WERI-Rb-1 (cell line): ENCODE data around the gene PRXL2B.

Experiments
- DNase-seq: peaks from one replicate; pipeline ENCODE4 v3.0.0-alpha.2; 2020
- H3K27ac ChIP-seq: fragments of 250-450 bp; sonication (Bioruptor Pico); 2 replicates; pipeline ENCODE4 v1.5.1; 2020; ENCODE audit warnings: mild to moderate bottlenecking, moderate library complexity
- H3K27me3 ChIP-seq: fragments of 250-450 bp; sonication (Bioruptor Pico); 2 replicates; pipeline ENCODE4 v1.5.1; 2021; ENCODE audit warnings: mild to moderate bottlenecking, low read depth, moderate library complexity; ENCODE audit not compliant: insufficient read depth, severe bottlenecking
- H3K36me3 ChIP-seq: fragments of 250-450 bp; sonication (Bioruptor Pico); 2 replicates; pipeline ENCODE4 v1.5.1; 2020; ENCODE audit warnings: mild to moderate bottlenecking, moderate library complexity
- H3K4me3 ChIP-seq: 2 replicates; pipeline ENCODE4 v1.5.1; 2011; ENCODE audit warnings: low read depth, mild to moderate bottlenecking, control low read depth, low read length
- H3K9me3 ChIP-seq: fragments of 250-450 bp; sonication (Bioruptor Pico); 2 replicates; pipeline ENCODE4 v1.5.1; 2021; ENCODE audit warnings: mild to moderate bottlenecking, moderate library complexity; ENCODE audit not compliant: severe bottlenecking
- TF ChIP-seq, protein P1 (sequence below): IDR thresholded peaks from 2 replicates; pipeline ENCODE4 v1.5.1; 2011; ENCODE audit warnings: low read depth, mild to moderate bottlenecking, control low read depth, inconsistent platforms, low read length

The PRXL2B gene

DNA sequence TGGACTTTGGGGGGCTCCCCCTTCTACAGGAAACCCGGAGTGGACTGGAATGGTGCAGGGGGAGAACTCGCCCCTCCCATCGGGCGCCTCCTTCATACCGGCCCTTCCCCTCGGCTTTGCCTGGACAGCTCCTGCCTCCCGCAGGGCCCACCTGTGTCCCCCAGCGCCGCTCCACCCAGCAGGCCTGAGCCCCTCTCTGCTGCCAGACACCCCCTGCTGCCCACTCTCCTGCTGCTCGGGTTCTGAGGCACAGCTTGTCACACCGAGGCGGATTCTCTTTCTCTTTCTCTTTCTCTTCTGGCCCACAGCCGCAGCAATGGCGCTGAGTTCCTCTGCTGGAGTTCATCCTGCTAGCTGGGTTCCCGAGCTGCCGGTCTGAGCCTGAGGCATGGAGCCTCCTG is 30.3 kb upstream of the PRXL2B start, which contains the start of gene TNFRSF14:
TNFRSF14 (plus strand) TSS at position 95 of the 401 bp plus-strand sequence; CDS start at position 389, 294 bp downstream.
- H3K4me3 ChIP-seq = no peak within 1 kb of the TSS
- no peak within 1 kb of the TSS for H3K27ac ChIP-seq
- TF ChIP-seq, protein P1, sequence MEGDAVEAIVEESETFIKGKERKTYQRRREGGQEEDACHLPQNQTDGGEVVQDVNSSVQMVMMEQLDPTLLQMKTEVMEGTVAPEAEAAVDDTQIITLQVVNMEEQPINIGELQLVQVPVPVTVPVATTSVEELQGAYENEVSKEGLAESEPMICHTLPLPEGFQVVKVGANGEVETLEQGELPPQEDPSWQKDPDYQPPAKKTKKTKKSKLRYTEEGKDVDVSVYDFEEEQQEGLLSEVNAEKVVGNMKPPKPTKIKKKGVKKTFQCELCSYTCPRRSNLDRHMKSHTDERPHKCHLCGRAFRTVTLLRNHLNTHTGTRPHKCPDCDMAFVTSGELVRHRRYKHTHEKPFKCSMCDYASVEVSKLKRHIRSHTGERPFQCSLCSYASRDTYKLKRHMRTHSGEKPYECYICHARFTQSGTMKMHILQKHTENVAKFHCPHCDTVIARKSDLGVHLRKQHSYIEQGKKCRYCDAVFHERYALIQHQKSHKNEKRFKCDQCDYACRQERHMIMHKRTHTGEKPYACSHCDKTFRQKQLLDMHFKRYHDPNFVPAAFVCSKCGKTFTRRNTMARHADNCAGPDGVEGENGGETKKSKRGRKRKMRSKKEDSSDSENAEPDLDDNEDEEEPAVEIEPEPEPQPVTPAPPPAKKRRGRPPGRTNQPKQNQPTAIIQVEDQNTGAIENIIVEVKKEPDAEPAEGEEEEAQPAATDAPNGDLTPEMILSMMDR = no peak
- DNase-seq = no peak
- no peaks in the 10 kb centered on the region for H3K27me3 ChIP-seq
- H3K36me3 ChIP-seq = no peaks in the 10 kb centered on the region
- no peaks in the 10 kb centered on the region for H3K9me3 ChIP-seq

DNA sequence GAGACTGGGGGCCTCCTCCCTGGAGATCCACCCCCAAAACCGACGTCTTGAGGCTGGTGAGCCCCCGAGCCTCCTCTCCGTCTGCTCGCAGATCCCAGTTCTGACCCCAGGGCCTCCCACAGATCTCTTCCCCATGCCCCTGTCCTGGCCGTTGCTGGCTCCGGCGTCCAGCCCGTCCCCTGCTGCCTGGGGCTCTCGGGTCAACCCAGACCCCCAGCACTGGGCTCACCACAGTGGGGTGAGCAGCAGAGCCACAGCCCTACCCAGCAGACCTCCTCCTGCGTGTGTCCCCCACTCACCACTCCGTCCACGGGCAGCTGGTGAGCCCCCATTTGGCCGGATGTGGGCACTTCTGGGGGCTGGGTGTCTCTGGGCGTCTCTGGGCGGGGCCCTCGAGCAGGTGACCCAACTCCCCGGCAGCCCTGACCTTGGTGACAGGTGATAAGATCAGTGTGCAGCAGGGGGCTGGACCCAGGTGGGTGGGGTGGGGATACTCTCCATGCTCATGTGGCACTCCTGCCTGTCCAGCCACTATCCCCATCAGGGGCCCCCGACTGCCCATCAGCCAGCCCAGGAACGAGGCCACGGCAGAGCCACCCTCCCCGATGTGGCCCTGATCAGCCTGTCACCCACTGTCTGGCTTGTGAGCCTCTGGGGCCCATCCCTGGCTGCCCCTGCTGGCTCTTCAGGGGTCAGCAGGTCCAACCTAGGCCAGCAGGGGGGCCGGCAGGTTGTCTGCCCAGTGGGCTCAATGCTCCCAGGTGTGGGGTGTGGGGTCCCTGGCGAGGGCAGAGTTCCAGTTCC is 29.7 kb upstream of the PRXL2B start:
- no peak for DNase-seq
- H3K4me3 ChIP-seq = no peak overlapping the region

DNA sequence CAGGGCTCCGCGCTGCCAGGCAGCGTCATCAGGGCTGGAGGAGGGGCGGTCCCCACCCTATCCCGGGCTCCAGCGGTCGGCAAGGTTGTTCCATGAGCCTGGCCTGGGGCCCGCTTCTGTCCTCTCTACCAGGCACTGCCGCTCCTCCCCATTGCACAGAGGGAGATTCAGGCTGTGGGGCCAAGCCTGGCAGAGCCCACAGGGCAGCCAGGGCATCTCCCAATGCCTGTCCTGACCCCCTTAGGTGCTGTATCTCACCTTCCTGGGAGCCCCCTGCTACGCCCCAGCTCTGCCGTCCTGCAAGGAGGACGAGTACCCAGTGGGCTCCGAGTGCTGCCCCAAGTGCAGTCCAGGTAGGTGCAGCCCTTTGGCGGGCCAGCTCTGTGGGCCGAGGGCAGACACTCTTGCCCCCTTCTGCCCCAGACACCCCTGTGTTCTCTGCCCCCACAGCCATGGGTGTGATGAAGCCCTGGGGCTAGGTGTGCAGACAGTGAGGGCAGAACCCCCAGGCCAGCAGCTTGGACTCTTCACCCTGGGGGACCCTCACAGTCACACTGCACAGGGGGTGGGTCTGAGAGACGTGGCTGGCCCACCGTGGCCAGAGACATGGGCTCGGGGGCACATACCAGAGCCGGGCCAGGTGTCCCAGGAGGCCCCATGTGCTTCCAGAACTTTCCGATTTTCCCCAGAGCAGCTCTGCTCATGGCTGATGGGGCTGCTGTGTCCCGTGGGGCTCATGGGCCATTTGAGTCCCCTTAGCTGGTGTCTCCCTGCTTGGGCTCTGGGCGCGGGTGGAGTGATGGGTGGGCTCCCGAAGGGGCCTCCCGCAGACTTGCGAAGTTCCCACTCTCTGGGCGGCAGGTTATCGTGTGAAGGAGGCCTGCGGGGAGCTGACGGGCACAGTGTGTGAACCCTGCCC is 28.8 kb upstream of the PRXL2B start:
- no peak overlapping the region for H3K4me3 ChIP-seq
- H3K9me3 ChIP-seq = no peaks in the 10 kb centered on the region
- H3K27ac ChIP-seq = no peak overlapping the region
- H3K36me3 ChIP-seq = no peaks in the 10 kb centered on the region
- no peak for DNase-seq
- TF ChIP-seq, protein P1 = no peak
- no peaks in the 10 kb centered on the region for H3K27me3 ChIP-seq

More for the DNA sequence above, 29.7 kb upstream of the PRXL2B start:
- no peaks in the 10 kb centered on the region for H3K27me3 ChIP-seq
- TF ChIP-seq, protein P1 = 0 out of 2 replicates have a peak, but pooled peaks have one; percentile 11
- H3K9me3 ChIP-seq = no peaks in the 10 kb centered on the region
- H3K27ac ChIP-seq = no peak overlapping the region
- no peaks in the 10 kb centered on the region for H3K36me3 ChIP-seq

DNA sequence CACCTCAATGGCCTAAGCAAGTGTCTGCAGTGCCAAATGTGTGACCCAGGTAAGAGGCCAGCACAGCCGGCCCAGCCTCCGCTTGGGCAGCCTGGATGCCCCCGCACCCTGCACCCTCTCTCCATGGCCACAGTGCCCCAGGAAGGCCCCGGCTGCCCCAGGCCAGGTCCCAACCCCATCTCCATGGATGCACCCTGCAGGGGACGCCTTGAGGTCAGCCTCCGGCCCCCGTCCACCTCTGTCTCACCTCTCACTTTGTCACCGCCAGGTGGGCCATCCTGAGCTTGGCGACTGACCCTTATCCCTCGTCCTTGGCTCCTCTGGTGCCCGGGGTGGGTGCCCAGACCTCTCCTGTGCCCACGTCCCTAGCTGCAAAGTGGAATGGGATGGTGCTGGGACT is 28.2 kb upstream of the PRXL2B start:
- no peaks in the 10 kb centered on the region for H3K9me3 ChIP-seq
- TF ChIP-seq, protein P1 = no peak
- H3K4me3 ChIP-seq = no peak overlapping the region
- no peak for DNase-seq
- no peaks in the 10 kb centered on the region for H3K36me3 ChIP-seq
- H3K27me3 ChIP-seq = no peaks in the 10 kb centered on the region
- no peak overlapping the region for H3K27ac ChIP-seq

DNA sequence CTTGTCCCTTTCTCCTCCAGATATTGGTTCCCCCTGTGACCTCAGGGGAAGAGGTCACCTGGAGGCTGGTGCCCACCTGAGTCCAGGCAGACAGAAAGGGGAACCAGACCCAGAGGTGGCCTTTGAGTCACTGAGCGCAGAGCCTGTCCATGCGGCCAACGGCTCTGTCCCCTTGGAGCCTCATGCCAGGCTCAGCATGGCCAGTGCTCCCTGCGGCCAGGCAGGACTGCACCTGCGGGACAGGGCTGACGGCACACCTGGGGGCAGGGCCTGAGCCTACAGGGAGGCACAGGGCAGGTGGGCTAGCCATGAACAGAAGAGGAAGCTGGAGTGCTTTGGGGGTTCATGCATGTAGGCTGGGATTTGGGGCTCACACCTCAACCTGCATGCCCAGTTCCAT is 27.7 kb upstream of the PRXL2B start:
- H3K36me3 ChIP-seq = no peaks in the 10 kb centered on the region
- H3K9me3 ChIP-seq = no peaks in the 10 kb centered on the region
- no peak for DNase-seq
- TF ChIP-seq, protein P1 = no peak
- H3K27me3 ChIP-seq = no peaks in the 10 kb centered on the region
- H3K27ac ChIP-seq = no peak overlapping the region
- no peak overlapping the region for H3K4me3 ChIP-seq
